HFF-Myc (cell line): Measurements from ENCODE around the gene POTEE.
"Not testable (repeated sequence)": the region's sequence is repeated elsewhere in the genome, so short reads cannot be mapped to it uniquely, and the experiment has no call there.

Experiments
- DNase-seq: peaks from one replicate; pipeline ENCODE4 v3.0.0-alpha.2; 2011; ENCODE audit warnings: low read depth; ENCODE audit errors: extremely low read depth
- H3K4me3 ChIP-seq: replicated peaks from 2 replicates; pipeline ENCODE4 v1.5.1; 2011; ENCODE audit warnings: low read depth, mild to moderate bottlenecking, control low read depth, low read length
- CTCF ChIP-seq: IDR thresholded peaks from 2 replicates; pipeline ENCODE4 v1.5.1; 2012; ENCODE audit warnings: mild to moderate bottlenecking, low read depth, low read length, control low read depth; ENCODE audit errors: missing control alignments

The POTEE gene

GRCh38 chr2:131209030-131209772, at the start of gene POTEE:
POTEE (plus strand) TSS chr2:131209536; CDS start chr2:131218403, 8,867 bp downstream.
- not testable (repeated sequence) for H3K4me3 ChIP-seq, DNase-seq

GRCh38 chr2:131165562-131165961, 43.8 kb upstream of the POTEE start:
- not testable (repeated sequence) for H3K4me3 ChIP-seq, DNase-seq

GRCh38 chr2:131168538-131168937, 40.8 kb upstream of the POTEE start:
- TF ChIP-seq CTCF: no peak
- no peak for DNase-seq
- H3K4me3 ChIP-seq: no peak overlapping the region

- not testable (repeated sequence) for H3K4me3 ChIP-seq, DNase-seq
These were observed 31.3 kb upstream of the POTEE start for GRCh38 chr2:131178050-131178449.

- DNase-seq, H3K4me3 ChIP-seq: not testable (repeated sequence)
These were observed 30.5 kb upstream of the POTEE start for GRCh38 chr2:131178721-131179418.

- not testable (repeated sequence) for H3K4me3 ChIP-seq, DNase-seq
These were observed 27.9 kb upstream of the POTEE start for GRCh38 chr2:131181451-131181850.

GRCh38 chr2:131193421-131193820, 15.9 kb upstream of the POTEE start:
- not testable (repeated sequence) for DNase-seq, H3K4me3 ChIP-seq

GRCh38 chr2:131196186-131196585, 13.2 kb upstream of the POTEE start:
- not testable (repeated sequence) for DNase-seq

GRCh38 chr2:131201098-131201497, 8.2 kb upstream of the POTEE start:
- DNase-seq: no peak
- no peak overlapping the region for H3K4me3 ChIP-seq
- TF ChIP-seq CTCF: no peak

More at GRCh38 chr2:131196186-131196585, 13.2 kb upstream of the POTEE start:
- not testable (repeated sequence) for H3K4me3 ChIP-seq

GRCh38 chr2:131207839-131208238, 1.5 kb upstream of the POTEE start:
- H3K4me3 ChIP-seq: not testable (repeated sequence)

GRCh38 chr2:131209773-131210104, 403 bp downstream of the POTEE start:
- DNase-seq: not testable (repeated sequence)

More at GRCh38 chr2:131207839-131208238, 1.5 kb upstream of the POTEE start:
- DNase-seq: not testable (repeated sequence)

GRCh38 chr2:131210434-131211211, 1.3 kb downstream of the POTEE start:
- H3K4me3 ChIP-seq, DNase-seq: not testable (repeated sequence)

More at GRCh38 chr2:131209773-131210104, 403 bp downstream of the POTEE start:
- H3K4me3 ChIP-seq: not testable (repeated sequence)

GRCh38 chr2:131217238-131217986, 8.1 kb downstream of the POTEE start:
- not testable (repeated sequence) for DNase-seq, H3K4me3 ChIP-seq

- not testable (repeated sequence) for H3K4me3 ChIP-seq, DNase-seq
These were observed 26.5 kb downstream of the POTEE start for GRCh38 chr2:131235543-131236449.
